Measurements from ENCODE around the gene WDR64. TPM values are rescaled to one million over a fixed set of nuclear protein-coding genes. Genes with fewer than 3 reads are reported as not detected.
"Not testable (repeated sequence)": the region's sequence is repeated elsewhere in the genome, so short reads cannot be mapped to it uniquely, and the experiment has no call there.

WDR64 gene
- total RNA-seq, 1 donor from 2014 or later = not detected

- no peak for DNase-seq (ENCODE audit: low spot score)
Observed at GRCh38 chr1:241698177-241698576, 46.1 kb downstream of the WDR64 start.

- no peak for DNase-seq (ENCODE audit: low spot score)
Observed at GRCh38 chr1:241701483-241702295, 49.6 kb downstream of the WDR64 start.

- no peak for DNase-seq (ENCODE audit: low spot score)
Observed at GRCh38 chr1:241702442-241703373, 50.6 kb downstream of the WDR64 start.

- not testable (repeated sequence) for DNase-seq (ENCODE audit: low spot score)
Observed at GRCh38 chr1:241703739-241704138, 51.7 kb downstream of the WDR64 start.

GRCh38 chr1:241706257-241706656 lies 54.2 kb downstream of the WDR64 start:
- DNase-seq (ENCODE audit: low spot score) = no peak

- no peak for DNase-seq (ENCODE audit: low spot score)
Observed at GRCh38 chr1:241706967-241707366, 54.9 kb downstream of the WDR64 start.

GRCh38 chr1:241707442-241707841 lies 55.4 kb downstream of the WDR64 start:
- no peak for DNase-seq (ENCODE audit: low spot score)

GRCh38 chr1:241711326-241711725 lies 59.2 kb downstream of the WDR64 start:
- no peak for DNase-seq (ENCODE audit: low spot score)

- DNase-seq (ENCODE audit: low spot score) = no peak
Observed at GRCh38 chr1:241713316-241713715, 61.2 kb downstream of the WDR64 start.

GRCh38 chr1:241714321-241715218 lies 62.5 kb downstream of the WDR64 start:
- DNase-seq (ENCODE audit: low spot score) = no peak

- DNase-seq (ENCODE audit: low spot score) = no peak
Observed at GRCh38 chr1:241715435-241715834, 63.4 kb downstream of the WDR64 start.

- no peak for DNase-seq (ENCODE audit: low spot score)
Observed at GRCh38 chr1:241715956-241716355, 63.9 kb downstream of the WDR64 start.

- no peak for DNase-seq (ENCODE audit: low spot score)
Observed at GRCh38 chr1:241716915-241717656, 65.0 kb downstream of the WDR64 start.

- no peak for DNase-seq (ENCODE audit: low spot score)
Observed at GRCh38 chr1:241717975-241718374, 65.9 kb downstream of the WDR64 start.

GRCh38 chr1:241721011-241721410 lies 68.9 kb downstream of the WDR64 start:
- no peak for DNase-seq (ENCODE audit: low spot score)

GRCh38 chr1:241722947-241723346 lies 70.9 kb downstream of the WDR64 start:
- no peak for DNase-seq (ENCODE audit: low spot score)

- DNase-seq (ENCODE audit: low spot score) = no peak
Observed at GRCh38 chr1:241724741-241725356, 72.8 kb downstream of the WDR64 start.

- DNase-seq (ENCODE audit: low spot score) = no peak
Observed at GRCh38 chr1:241730031-241730430, 78.0 kb downstream of the WDR64 start.

GRCh38 chr1:241733899-241734298 lies 81.8 kb downstream of the WDR64 start:
- DNase-seq (ENCODE audit: low spot score) = no peak

- DNase-seq (ENCODE audit: low spot score) = no peak
Observed at GRCh38 chr1:241734533-241734932, 82.5 kb downstream of the WDR64 start.
